Psoas muscle (tissue), 8 donors: ENCODE data around the gene MYO1B. TPM values are rescaled to one million over a fixed set of nuclear protein-coding genes. Genes with fewer than 3 reads are reported as not detected.

Experiments
- ATAC-seq, 4 donors: fragments of 200-7000 bp; cut with Tn5 transposase; one replicate each; pipeline ENCODE4 v1.9.1; 2020; ENCODE audit warnings: moderate library complexity in 3 of 4, mild to moderate bottlenecking in 2 of 4
- DNase-seq, 2 donors: peaks; one replicate each; pipeline ENCODE4 v3.0.0-alpha.2; 2020
- H3K27ac ChIP-seq: fragments of 200-600 bp; one replicate; pipeline ENCODE4 v1.8.0; 2022
- H3K27me3 ChIP-seq, 3 donors: fragments of 200-600 bp in 1 of 3; one replicate each; pipeline versions ENCODE4 v1.6.1 to v1.8.0; 2013 to 2022; ENCODE audit warnings: low read length in 2 of 3, mild to moderate bottlenecking in 2 of 3, moderate library complexity in 1 of 3; ENCODE audit not compliant: insufficient read depth in 3 of 3
- H3K36me3 ChIP-seq, 2 donors: fragments of 200-600 bp in 1 of 2; one replicate each; pipeline versions ENCODE4 v1.6.1 to v1.8.0; 2013 to 2022; ENCODE audit warnings: low read depth in 1 of 2, mild to moderate bottlenecking in 1 of 2, moderate library complexity in 1 of 2; ENCODE audit not compliant: insufficient read depth in 1 of 2
- H3K4me1 ChIP-seq: fragments of 200-600 bp; one replicate; pipeline ENCODE4 v1.8.0; 2022
- H3K4me3 ChIP-seq: fragments of 200-600 bp; one replicate; pipeline ENCODE4 v1.8.0; 2022; ENCODE audit warnings: mild to moderate bottlenecking
- H3K9me3 ChIP-seq: fragments of 200-600 bp; one replicate; pipeline ENCODE4 v1.8.0; 2022
- CTCF ChIP-seq: fragments of 200-600 bp; IDR thresholded peaks from one replicate; pipeline ENCODE4 v1.8.0; 2022; ENCODE audit warnings: antibody characterized with exemption
- WGBS, 3 donors: extraction: QIAGEN DNeasy Blood & Tissue Kit; methylation state at CpG; one replicate each; pipeline versions ENCODE4 v1.1.6 to v1.1.7; 2013; 5-methylcytosine and 5-hydroxymethylcytosine counted together
- intact Hi-C, 2 donors: fragments of 100-400 bp; cut with DNase I; formaldehyde crosslinking; loops; one replicate each; pipeline versions ENCODE4 v1.11.0 to v1.14.2; 2022
- polyA plus RNA-seq, 3 donors: library from polyadenylated mRNA; stranded (reverse); fragments of 200-250 nt; gene quantifications; one replicate each; pipeline ENCODE4 v1.2.3, GENCODE V29; 2013
- total RNA-seq, 4 donors: library from RNA; stranded (reverse); fragmentation: NEBNext Ultra II Directional in 2 of 4; extraction: Animal tissue kit (Norgen Biotek cat#: 25700) in 2 of 4; gene quantifications; one replicate each; pipeline versions ENCODE4 v1.2.1 to v1.2.4, GENCODE V29; 2021 to 2023
- donor health status: healthy with polysubstance abuse.
- donor health status: DM: no; HTN: no; CAD: no; lungs with moderate emphysema.
- donor health status: Bipolar disorder and iron deficiency.
- donor health status: healthy.
- donor health status: DM: yes; HTN: yes; CAD: no.
- donor health status: DM: no; HTN: no; CAD: no.
- donor health status: DM: no; HTN: no; CAD: no.
- donor health status: DM: yes; HTN: yes; CAD: no.

MYO1B gene
- total and polyA plus RNA-seq, 7 donors, result 4.4 to 14.1 (median 7.9) TPM

- no peak for TF ChIP-seq CTCF
Observed at GRCh38 chr2:191206613-191207471, 38.4 kb upstream of the MYO1B start.

GRCh38 chr2:191209340-191209739 is 35.9 kb upstream of the MYO1B start:
- no peak for TF ChIP-seq CTCF
- no peak for ATAC-seq
- H3K4me1 ChIP-seq, result no peaks in the 10 kb centered on the region
- WGBS, 3 donors, result 81 to 84% (median 82%) methylated on average over 1 of the region's 1 CpG
- no peaks in the 10 kb centered on the region for H3K36me3 ChIP-seq
- no peaks in the 10 kb centered on the region for H3K27me3 ChIP-seq
- DNase-seq, result no peak
- H3K4me3 ChIP-seq, result no peak overlapping the region
- H3K27ac ChIP-seq, result no peak overlapping the region
- peaks cover 8% of the 10 kb centered on the region for H3K9me3 ChIP-seq
- intact Hi-C loops, result no loop called here

More at GRCh38 chr2:191206613-191207471, 38.4 kb upstream of the MYO1B start:
- Histone ChIP-seq H3K4me3 (no peak overlapping the region), H3K9me3 (peaks cover under 1% of the 10 kb centered on the region), H3K27ac (no peak overlapping the region), H3K4me1 (no peaks in the 10 kb centered on the region), H3K36me3 (no peaks in the 10 kb centered on the region), H3K27me3 (no peaks in the 10 kb centered on the region)
- DNase-seq (no peak), ATAC-seq (no peak)
- intact Hi-C loops, result no loop called here
- 82 to 88% (median 87%) methylated on average over 13 of the region's 13 CpGs for WGBS, 3 donors

- DNase-seq, result no peak
- Histone ChIP-seq H3K9me3 (peaks cover 8% of the 10 kb centered on the region), H3K27me3 (no peaks in the 10 kb centered on the region), H3K27ac (no peak overlapping the region), H3K4me1 (no peaks in the 10 kb centered on the region), H3K4me3 (no peak overlapping the region), H3K36me3 (no peaks in the 10 kb centered on the region)
- no peak for TF ChIP-seq CTCF
- intact Hi-C loops, result no loop called here
- no peak for ATAC-seq
Observed at GRCh38 chr2:191212119-191212518, 33.1 kb upstream of the MYO1B start.

- no peak for TF ChIP-seq CTCF
- Histone ChIP-seq H3K36me3 (no peaks in the 10 kb centered on the region), H3K9me3 (peaks cover 8% of the 10 kb centered on the region), H3K4me3 (no peak overlapping the region), H3K27ac (no peak overlapping the region), H3K27me3 (no peaks in the 10 kb centered on the region), H3K4me1 (no peaks in the 10 kb centered on the region)
- DNase-seq (no peak), ATAC-seq (no peak)
- intact Hi-C loops, result no loop called here
Observed at GRCh38 chr2:191213333-191213732, 31.9 kb upstream of the MYO1B start.

GRCh38 chr2:191215230-191215629 is 30.0 kb upstream of the MYO1B start:
- H3K4me3 ChIP-seq, result no peak overlapping the region

More at GRCh38 chr2:191215230-191215629, 30.0 kb upstream of the MYO1B start:
- Histone ChIP-seq H3K9me3 (peaks cover 8% of the 10 kb centered on the region), H3K27me3 (no peaks in the 10 kb centered on the region), H3K36me3 (no peaks in the 10 kb centered on the region), H3K4me1 (no peaks in the 10 kb centered on the region), H3K27ac (no peak overlapping the region)
- DNase-seq (no peak), ATAC-seq (no peak)
- 88 to 93% (median 91%) methylated on average over 1 of the region's 1 CpG for WGBS, 3 donors
- intact Hi-C loops, result no loop called here
- TF ChIP-seq CTCF, result no peak
